Measurements from ENCODE around the gene LUM. TPM values are rescaled to one million over a fixed set of nuclear protein-coding genes. Genes with fewer than 3 reads are reported as not detected.

Gene LUM
- total and polyA plus RNA-seq, 2 experiments from 2014 or later = 0.27 TPM; not detected in 1

DNA sequence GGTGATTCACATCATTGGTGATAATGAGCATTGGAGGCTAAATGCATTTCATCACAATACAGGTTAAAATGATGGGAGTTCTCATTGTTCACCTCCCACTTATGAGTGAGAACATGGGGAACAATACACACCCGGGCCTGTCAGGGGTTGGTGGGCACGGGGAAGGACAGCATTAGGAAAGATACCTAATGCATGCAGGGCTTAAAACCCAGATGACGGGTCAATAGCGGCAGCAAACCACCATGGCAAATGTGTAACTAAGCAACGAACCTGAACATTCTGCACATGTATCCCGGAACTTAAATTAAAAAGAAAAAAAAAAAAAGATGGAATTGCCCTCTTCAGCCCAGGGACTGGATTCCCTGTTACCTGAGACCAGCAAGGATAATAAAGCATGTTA, 2.3 kb upstream of the LUM start:
- H3K4me3 ChIP-seq = no peak overlapping the region
- TF ChIP-seq, protein P1, sequence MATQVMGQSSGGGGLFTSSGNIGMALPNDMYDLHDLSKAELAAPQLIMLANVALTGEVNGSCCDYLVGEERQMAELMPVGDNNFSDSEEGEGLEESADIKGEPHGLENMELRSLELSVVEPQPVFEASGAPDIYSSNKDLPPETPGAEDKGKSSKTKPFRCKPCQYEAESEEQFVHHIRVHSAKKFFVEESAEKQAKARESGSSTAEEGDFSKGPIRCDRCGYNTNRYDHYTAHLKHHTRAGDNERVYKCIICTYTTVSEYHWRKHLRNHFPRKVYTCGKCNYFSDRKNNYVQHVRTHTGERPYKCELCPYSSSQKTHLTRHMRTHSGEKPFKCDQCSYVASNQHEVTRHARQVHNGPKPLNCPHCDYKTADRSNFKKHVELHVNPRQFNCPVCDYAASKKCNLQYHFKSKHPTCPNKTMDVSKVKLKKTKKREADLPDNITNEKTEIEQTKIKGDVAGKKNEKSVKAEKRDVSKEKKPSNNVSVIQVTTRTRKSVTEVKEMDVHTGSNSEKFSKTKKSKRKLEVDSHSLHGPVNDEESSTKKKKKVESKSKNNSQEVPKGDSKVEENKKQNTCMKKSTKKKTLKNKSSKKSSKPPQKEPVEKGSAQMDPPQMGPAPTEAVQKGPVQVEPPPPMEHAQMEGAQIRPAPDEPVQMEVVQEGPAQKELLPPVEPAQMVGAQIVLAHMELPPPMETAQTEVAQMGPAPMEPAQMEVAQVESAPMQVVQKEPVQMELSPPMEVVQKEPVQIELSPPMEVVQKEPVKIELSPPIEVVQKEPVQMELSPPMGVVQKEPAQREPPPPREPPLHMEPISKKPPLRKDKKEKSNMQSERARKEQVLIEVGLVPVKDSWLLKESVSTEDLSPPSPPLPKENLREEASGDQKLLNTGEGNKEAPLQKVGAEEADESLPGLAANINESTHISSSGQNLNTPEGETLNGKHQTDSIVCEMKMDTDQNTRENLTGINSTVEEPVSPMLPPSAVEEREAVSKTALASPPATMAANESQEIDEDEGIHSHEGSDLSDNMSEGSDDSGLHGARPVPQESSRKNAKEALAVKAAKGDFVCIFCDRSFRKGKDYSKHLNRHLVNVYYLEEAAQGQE (IDR thresholded peaks at IDR 0.05; ENCODE audit: unreplicated experiment) = no peak
- TF ChIP-seq EZH2 (IDR thresholded peaks at IDR 0.05; ENCODE audit: low read depth, unreplicated experiment) = no peak
- TF ChIP-seq EZH2phosphoT487 (IDR thresholded peaks at IDR 0.05; ENCODE audit: unreplicated experiment) = no peak
- TF ChIP-seq, protein P2, sequence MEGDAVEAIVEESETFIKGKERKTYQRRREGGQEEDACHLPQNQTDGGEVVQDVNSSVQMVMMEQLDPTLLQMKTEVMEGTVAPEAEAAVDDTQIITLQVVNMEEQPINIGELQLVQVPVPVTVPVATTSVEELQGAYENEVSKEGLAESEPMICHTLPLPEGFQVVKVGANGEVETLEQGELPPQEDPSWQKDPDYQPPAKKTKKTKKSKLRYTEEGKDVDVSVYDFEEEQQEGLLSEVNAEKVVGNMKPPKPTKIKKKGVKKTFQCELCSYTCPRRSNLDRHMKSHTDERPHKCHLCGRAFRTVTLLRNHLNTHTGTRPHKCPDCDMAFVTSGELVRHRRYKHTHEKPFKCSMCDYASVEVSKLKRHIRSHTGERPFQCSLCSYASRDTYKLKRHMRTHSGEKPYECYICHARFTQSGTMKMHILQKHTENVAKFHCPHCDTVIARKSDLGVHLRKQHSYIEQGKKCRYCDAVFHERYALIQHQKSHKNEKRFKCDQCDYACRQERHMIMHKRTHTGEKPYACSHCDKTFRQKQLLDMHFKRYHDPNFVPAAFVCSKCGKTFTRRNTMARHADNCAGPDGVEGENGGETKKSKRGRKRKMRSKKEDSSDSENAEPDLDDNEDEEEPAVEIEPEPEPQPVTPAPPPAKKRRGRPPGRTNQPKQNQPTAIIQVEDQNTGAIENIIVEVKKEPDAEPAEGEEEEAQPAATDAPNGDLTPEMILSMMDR (conservative IDR thresholded peaks at IDR 0.05; ENCODE audit: low read depth in 2 of 2) = no peak
- TF ChIP-seq ZNF331 (CRISPR knock-in tag; IDR thresholded peaks at IDR 0.05; ENCODE audit: low read depth) = no peak
- TF ChIP-seq CREB1 (CRISPR knock-in tag; IDR thresholded peaks at IDR 0.05; ENCODE audit: low read depth) = no peak
- no peak for TF ChIP-seq POLR2AphosphoS5 (IDR thresholded peaks at IDR 0.05; ENCODE audit: low read depth)
- no peak for TF ChIP-seq ZNF114 (CRISPR knock-in tag; IDR thresholded peaks at IDR 0.05)
- TF ChIP-seq NANOG (IDR thresholded peaks at IDR 0.05; ENCODE audit: borderline replicate concordance) = no peak
- Mint-ChIP-seq H3K36me3 (ENCODE audit: low read depth) (no peaks in the 10 kb centered on the region), H3K27me3 (ENCODE audit: insufficient read depth, low read depth, poor library complexity) (peaks cover 1% of the 10 kb centered on the region), H3K4me1 (peaks cover 2% of the 10 kb centered on the region; the same call in 2 of the 3 replicates), H3K9me3 (no peaks in the 10 kb centered on the region), H3K27ac (no peak overlapping the region), H3K4me3 (no peak overlapping the region)
- ATAC-seq (no peak), DNase-seq (ENCODE audit: low spot score) (no peak)
- no peaks in the 10 kb centered on the region for H3K79me2 ChIP-seq (replicated peaks; ENCODE audit: insufficient read depth)
- H2AFZ ChIP-seq = no peak overlapping the region
- no peaks in the 10 kb centered on the region for H4K20me1 ChIP-seq (replicated peaks; ENCODE audit: insufficient read depth)
- H3K27ac ChIP-seq (ENCODE audit: low read depth) = no peak overlapping the region
- no peak overlapping the region for H3K4me2 ChIP-seq
- H3K4me1 ChIP-seq (ENCODE audit: insufficient read depth) = no peaks in the 10 kb centered on the region; the same call in 1 of the 2 replicates
- no peaks in the 10 kb centered on the region for H3K27me3 ChIP-seq (ENCODE audit: insufficient read depth)
- no peaks in the 10 kb centered on the region for H3K9me2 ChIP-seq (ENCODE audit: insufficient read depth)
- no peaks in the 10 kb centered on the region for H3F3A ChIP-seq (replicated peaks; ENCODE audit: low read depth)
- H3K36me3 ChIP-seq (ENCODE audit: insufficient read depth) = no peaks in the 10 kb centered on the region

DNA sequence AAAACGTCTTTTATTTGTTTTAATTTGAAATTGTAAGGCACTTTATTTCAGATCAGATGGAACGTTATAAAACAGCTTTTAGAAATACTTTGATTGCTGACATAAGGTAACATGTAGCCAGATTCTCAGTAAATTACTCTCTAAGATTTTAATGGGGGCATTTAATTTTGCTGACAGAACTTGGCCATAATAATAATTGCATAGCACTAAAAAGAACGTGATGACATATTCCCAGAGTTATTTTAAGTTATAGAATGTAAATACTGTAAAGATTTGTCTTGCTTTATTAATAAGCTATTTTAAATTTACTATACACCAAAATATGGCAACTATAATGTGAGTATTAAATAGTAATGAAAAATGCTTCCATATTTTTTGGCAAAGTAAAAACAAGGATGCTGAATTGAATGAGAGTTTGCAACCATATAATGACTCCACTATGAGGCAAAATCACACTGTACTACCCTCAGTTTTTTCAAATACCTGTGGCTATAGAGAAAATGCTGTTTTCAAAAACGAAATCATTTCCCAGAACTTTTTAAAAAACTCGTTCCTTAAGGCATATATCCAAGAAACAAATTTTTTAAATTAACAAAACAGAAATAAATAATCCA, 876 bp downstream of the LUM start:
- Mint-ChIP-seq H3K36me3 (ENCODE audit: low read depth) (no peaks in the 10 kb centered on the region), H3K4me1 (peaks cover 2% of the 10 kb centered on the region; the same call in 2 of the 3 replicates), H3K4me3 (no peak overlapping the region), H3K27ac (no peak overlapping the region), H3K27me3 (ENCODE audit: insufficient read depth, low read depth, poor library complexity) (peaks cover 1% of the 10 kb centered on the region), H3K9me3 (no peaks in the 10 kb centered on the region)
- H3K4me2 ChIP-seq = no peak overlapping the region
- H3F3A ChIP-seq (replicated peaks; ENCODE audit: low read depth) = no peaks in the 10 kb centered on the region
- DNase-seq (ENCODE audit: low spot score) (no peak), ATAC-seq (no peak)
- H3K9me2 ChIP-seq (ENCODE audit: insufficient read depth) = no peaks in the 10 kb centered on the region
- no peaks in the 10 kb centered on the region for H3K79me2 ChIP-seq (replicated peaks; ENCODE audit: insufficient read depth)
- no peak overlapping the region for H3K27ac ChIP-seq (ENCODE audit: low read depth)
- H4K20me1 ChIP-seq (replicated peaks; ENCODE audit: insufficient read depth) = no peaks in the 10 kb centered on the region
- H2AFZ ChIP-seq = no peak overlapping the region
- H3K4me3 ChIP-seq = no peak overlapping the region
- no peaks in the 10 kb centered on the region; the same call in 1 of the 2 replicates for H3K4me1 ChIP-seq (ENCODE audit: insufficient read depth)
- H3K27me3 ChIP-seq (ENCODE audit: insufficient read depth) = no peaks in the 10 kb centered on the region
- no peaks in the 10 kb centered on the region for H3K36me3 ChIP-seq (ENCODE audit: insufficient read depth)
- TF ChIP-seq, protein P1 (IDR thresholded peaks at IDR 0.05; ENCODE audit: unreplicated experiment) = no peak
- TF ChIP-seq, protein P2 (conservative IDR thresholded peaks at IDR 0.05; ENCODE audit: low read depth in 2 of 2) = no peak

Measured in GM23338 (cell line).